ENCODE results near the gene MRPS24.

The MRPS24 gene

GRCh38 chr7:43884617-43885016 lies 15.3 kb upstream of the MRPS24 start:
- H3K27ac Mint-ChIP-seq = no peak overlapping the region
- H3K4me3 Mint-ChIP-seq = no peak overlapping the region
- no peaks in the 10 kb centered on the region for H3K9me3 Mint-ChIP-seq
- H3K36me3 Mint-ChIP-seq = peaks cover 66% of the 10 kb centered on the region
- peaks cover 12% of the 10 kb centered on the region for H3K4me1 Mint-ChIP-seq
- DNase-seq (ENCODE audit: low spot score in 2 of 2) = no peak
- ATAC-seq = no peak

GRCh38 chr7:43884209-43884608 lies 14.9 kb upstream of the MRPS24 start:
- no peak overlapping the region for H3K4me3 Mint-ChIP-seq
- no peak for ATAC-seq
- no peaks in the 10 kb centered on the region for H3K9me3 Mint-ChIP-seq
- DNase-seq (ENCODE audit: low spot score in 2 of 2) = no peak
- peaks cover 8% of the 10 kb centered on the region for H3K4me1 Mint-ChIP-seq
- H3K27ac Mint-ChIP-seq = peak overlapping the region; percentile 18
- H3K36me3 Mint-ChIP-seq = peaks cover 70% of the 10 kb centered on the region

GRCh38 chr7:43880596-43880995 lies 11.3 kb upstream of the MRPS24 start:
- no peaks in the 10 kb centered on the region for H3K9me3 Mint-ChIP-seq
- ATAC-seq = no peak
- H3K4me1 Mint-ChIP-seq = peaks cover 4% of the 10 kb centered on the region
- DNase-seq (ENCODE audit: low spot score in 2 of 2) = no peak
- peaks cover 89% of the 10 kb centered on the region for H3K36me3 Mint-ChIP-seq
- no peak overlapping the region for H3K27ac Mint-ChIP-seq
- H3K4me3 Mint-ChIP-seq = no peak overlapping the region

GRCh38 chr7:43879477-43879876 lies 10.2 kb upstream of the MRPS24 start:
- H3K36me3 Mint-ChIP-seq = peaks cover 80% of the 10 kb centered on the region
- ATAC-seq = no peak

GRCh38 chr7:43878867-43879266 lies 9.6 kb upstream of the MRPS24 start:
- no peaks in the 10 kb centered on the region for H3K9me3 Mint-ChIP-seq
- H3K4me3 Mint-ChIP-seq = no peak overlapping the region
- peaks cover 10% of the 10 kb centered on the region for H3K4me1 Mint-ChIP-seq
- ATAC-seq = no peak
- DNase-seq (ENCODE audit: low spot score in 2 of 2) = no peak
- H3K36me3 Mint-ChIP-seq = peaks cover 74% of the 10 kb centered on the region
- H3K27ac Mint-ChIP-seq = peak overlapping the region; percentile 71

More at GRCh38 chr7:43879477-43879876, 10.2 kb upstream of the MRPS24 start:
- Mint-ChIP-seq H3K4me1 (peaks cover 10% of the 10 kb centered on the region), H3K9me3 (no peaks in the 10 kb centered on the region), H3K27ac (peak overlapping the region; percentile 71), H3K4me3 (no peak overlapping the region)
- DNase-seq (ENCODE audit: low spot score in 2 of 2) = no peak

GRCh38 chr7:43877968-43878864 lies 8.9 kb upstream of the MRPS24 start:
- no peak for DNase-seq (ENCODE audit: low spot score in 2 of 2)
- H3K9me3 Mint-ChIP-seq = no peaks in the 10 kb centered on the region
- H3K36me3 Mint-ChIP-seq = peaks cover 67% of the 10 kb centered on the region
- no peak overlapping the region for H3K27ac Mint-ChIP-seq
- H3K4me3 Mint-ChIP-seq = no peak overlapping the region
- ATAC-seq = no peak
- peaks cover 12% of the 10 kb centered on the region for H3K4me1 Mint-ChIP-seq

GRCh38 chr7:43876976-43877745 lies 7.8 kb upstream of the MRPS24 start:
- H3K4me1 Mint-ChIP-seq = peaks cover 22% of the 10 kb centered on the region
- ATAC-seq = no peak

GRCh38 chr7:43876241-43876640 lies 6.9 kb upstream of the MRPS24 start:
- Mint-ChIP-seq H3K4me3 (no peak overlapping the region), H3K4me1 (peaks cover 27% of the 10 kb centered on the region), H3K27ac (peak overlapping the region; percentile 40), H3K36me3 (peaks cover 48% of the 10 kb centered on the region), H3K9me3 (no peaks in the 10 kb centered on the region)
- DNase-seq (ENCODE audit: low spot score in 2 of 2) (no peak), ATAC-seq (no peak)

More at GRCh38 chr7:43876976-43877745, 7.8 kb upstream of the MRPS24 start:
- H3K36me3 Mint-ChIP-seq = peaks cover 57% of the 10 kb centered on the region
- H3K9me3 Mint-ChIP-seq = no peaks in the 10 kb centered on the region
- H3K27ac Mint-ChIP-seq = no peak overlapping the region
- no peak for DNase-seq (ENCODE audit: low spot score in 2 of 2)
- H3K4me3 Mint-ChIP-seq = no peak overlapping the region

- no peak for DNase-seq (ENCODE audit: low spot score in 2 of 2)
- Mint-ChIP-seq H3K4me1 (peaks cover 47% of the 10 kb centered on the region), H3K9me3 (no peaks in the 10 kb centered on the region), H3K4me3 (no peak overlapping the region), H3K36me3 (peaks cover 26% of the 10 kb centered on the region), H3K27ac (no peak overlapping the region)
- ATAC-seq = no peak
Observed at GRCh38 chr7:43873300-43873699, 4.0 kb upstream of the MRPS24 start.

GRCh38 chr7:43872406-43873110 lies 3.2 kb upstream of the MRPS24 start:
- Mint-ChIP-seq H3K36me3 (peaks cover 21% of the 10 kb centered on the region), H3K4me1 (peaks cover 43% of the 10 kb centered on the region), H3K27ac (no peak overlapping the region), H3K9me3 (no peaks in the 10 kb centered on the region), H3K4me3 (no peak overlapping the region)
- no peak for ATAC-seq
- no peak for DNase-seq (ENCODE audit: low spot score in 2 of 2)

- Mint-ChIP-seq H3K4me3 (no peak overlapping the region), H3K36me3 (peaks cover 22% of the 10 kb centered on the region), H3K27ac (no peak overlapping the region), H3K9me3 (no peaks in the 10 kb centered on the region), H3K4me1 (peaks cover 43% of the 10 kb centered on the region)
- DNase-seq (ENCODE audit: low spot score in 2 of 2) (no peak), ATAC-seq (no peak)
Observed at GRCh38 chr7:43871064-43871463, 1.7 kb upstream of the MRPS24 start.

GRCh38 chr7:43870316-43870715 lies 999 bp upstream of the MRPS24 start:
- H3K4me1 Mint-ChIP-seq = peaks cover 42% of the 10 kb centered on the region
- peak overlapping the region; percentile 93 for H3K4me3 Mint-ChIP-seq
- H3K9me3 Mint-ChIP-seq = no peaks in the 10 kb centered on the region
- H3K36me3 Mint-ChIP-seq = peaks cover 30% of the 10 kb centered on the region
- H3K27ac Mint-ChIP-seq = peak overlapping the region; percentile 95
- no peak for DNase-seq (ENCODE audit: low spot score in 2 of 2)
- no peak for ATAC-seq

- Mint-ChIP-seq H3K36me3 (peaks cover 34% of the 10 kb centered on the region), H3K27ac (peak overlapping the region; percentile 95), H3K4me3 (peak overlapping the region; percentile 93), H3K4me1 (peaks cover 38% of the 10 kb centered on the region), H3K9me3 (no peaks in the 10 kb centered on the region)
- no peak for DNase-seq (ENCODE audit: low spot score in 2 of 2)
- peak; percentile 54 for ATAC-seq
Observed at GRCh38 chr7:43869867-43870240, 537 bp upstream of the MRPS24 start.

GRCh38 chr7:43868681-43869005 lies 674 bp downstream of the MRPS24 start:
- ATAC-seq = no peak
- H3K36me3 Mint-ChIP-seq = peaks cover 34% of the 10 kb centered on the region

GRCh38 chr7:43868181-43868580 lies 1.1 kb downstream of the MRPS24 start:
- no peaks in the 10 kb centered on the region for H3K9me3 Mint-ChIP-seq
- H3K4me1 Mint-ChIP-seq = peaks cover 35% of the 10 kb centered on the region
- ATAC-seq (no peak), DNase-seq (ENCODE audit: low spot score in 2 of 2) (no peak)
- peaks cover 34% of the 10 kb centered on the region for H3K36me3 Mint-ChIP-seq
- H3K4me3 Mint-ChIP-seq = peak overlapping the region; percentile 93
- H3K27ac Mint-ChIP-seq = peak overlapping the region; percentile 95

More at GRCh38 chr7:43868681-43869005, 674 bp downstream of the MRPS24 start:
- Mint-ChIP-seq H3K4me1 (peaks cover 38% of the 10 kb centered on the region), H3K27ac (peak overlapping the region; percentile 95), H3K9me3 (no peaks in the 10 kb centered on the region), H3K4me3 (peak overlapping the region; percentile 93)
- no peak for DNase-seq (ENCODE audit: low spot score in 2 of 2)

All from stimulated activated effector memory CD8-positive, alpha-beta T cell treated with anti-CD3 and anti-CD28 coated beads, Interleukin-12 subunit alpha, Interleukin-12 subunit beta, amount 100 ng/mL, for 72 hours (primary cell).